ENCODE data around the gene GRIK3.

The GRIK3 gene

DNA sequence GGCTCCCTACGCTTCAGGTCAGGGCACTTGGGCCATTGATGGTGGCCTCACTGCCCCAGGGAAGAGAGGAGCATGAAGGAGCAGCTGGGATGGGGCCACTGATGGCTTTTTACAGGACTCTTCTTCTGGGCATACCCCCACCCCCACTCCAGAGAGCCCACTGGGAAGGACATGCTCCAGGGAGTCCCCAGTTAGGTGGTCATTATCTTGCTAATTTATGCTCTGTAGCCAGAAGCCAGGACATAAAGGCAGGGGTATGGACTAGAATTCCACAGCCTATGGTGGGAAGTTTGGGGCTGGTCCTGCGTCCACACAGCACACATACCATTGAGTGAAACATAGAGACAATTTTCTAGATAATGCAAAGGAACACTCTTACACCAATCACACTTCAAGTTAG lies 8.8 kb upstream of the GRIK3 start:
- DNase-seq (ENCODE audit: low read depth), result no peak

- no peak for DNase-seq (ENCODE audit: low read depth)
Observed at GRCh38 chr1:37042506-37042905, 8.2 kb upstream of the GRIK3 start.

- DNase-seq (ENCODE audit: low read depth), result no peak
Observed at GRCh38 chr1:37041483-37041882, 7.2 kb upstream of the GRIK3 start.

- DNase-seq (ENCODE audit: low read depth), result no peak
Observed at GRCh38 chr1:37040773-37041172, 6.5 kb upstream of the GRIK3 start.

GRCh38 chr1:37040261-37040660 lies 5.9 kb upstream of the GRIK3 start:
- DNase-seq (ENCODE audit: low read depth), result no peak

GRCh38 chr1:37038227-37039093 lies 4.1 kb upstream of the GRIK3 start:
- DNase-seq (ENCODE audit: low read depth), result no peak

DNA sequence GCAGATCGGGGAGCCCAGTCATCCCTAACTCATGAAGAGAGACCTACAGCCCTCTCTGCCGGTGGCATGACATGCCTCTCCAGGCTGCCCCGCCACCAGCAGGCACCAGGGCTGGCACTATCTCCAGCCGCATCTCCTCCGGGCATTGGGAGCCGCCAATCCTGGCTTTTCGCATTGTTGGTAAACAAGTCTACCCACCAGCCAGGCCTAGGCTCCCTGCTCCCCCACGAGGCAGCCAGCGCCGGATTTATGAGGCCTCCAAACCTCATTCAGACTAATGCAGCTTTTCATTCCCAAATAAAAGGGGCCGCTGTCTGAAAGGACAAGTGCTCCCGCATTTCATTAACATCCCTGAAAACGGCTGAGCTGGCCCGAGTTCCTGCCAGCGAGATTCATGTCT lies 3.4 kb upstream of the GRIK3 start:
- DNase-seq (ENCODE audit: low read depth), result no peak

- DNase-seq (ENCODE audit: low read depth), result no peak
Observed at GRCh38 chr1:37036667-37037053, 2.3 kb upstream of the GRIK3 start.

- DNase-seq (ENCODE audit: low read depth), result peak; percentile 92
Observed at GRCh38 chr1:37035796-37036666, 1.7 kb upstream of the GRIK3 start.

DNA sequence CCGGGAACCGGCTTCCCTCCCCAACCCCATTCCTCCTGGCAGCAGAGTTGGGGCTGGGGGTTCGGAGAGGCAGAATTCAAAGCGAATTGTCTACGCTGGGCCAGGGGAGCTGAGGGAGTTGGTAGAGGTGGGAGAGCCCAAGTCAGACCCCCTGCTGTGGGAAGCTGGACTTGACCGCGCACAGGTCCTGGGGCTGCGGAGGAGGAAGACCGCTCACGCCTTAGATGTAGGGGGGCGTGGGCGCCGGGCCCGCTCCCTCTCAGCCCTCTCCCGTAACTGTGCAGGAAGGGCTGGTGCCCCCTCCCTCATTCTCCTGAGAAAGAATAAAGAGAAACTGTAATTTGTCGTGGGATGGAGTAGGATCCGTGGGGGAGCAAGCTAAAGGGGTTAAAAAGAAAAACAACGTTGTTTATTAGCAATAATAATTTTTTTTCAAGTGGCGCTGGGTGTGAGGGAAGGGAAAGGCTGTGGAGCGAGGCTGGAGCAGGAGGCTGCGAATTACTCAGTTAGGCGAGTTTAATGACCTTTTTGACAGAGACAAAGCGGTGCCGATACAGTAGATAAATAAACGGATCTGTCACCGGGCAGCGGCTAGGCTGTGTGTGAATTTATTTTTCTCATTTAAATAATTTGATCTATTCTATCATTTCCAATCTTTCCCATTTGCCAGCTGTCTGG lies 838 bp upstream of the GRIK3 start:
- peak; percentile 33 for DNase-seq (ENCODE audit: low read depth)

DNA sequence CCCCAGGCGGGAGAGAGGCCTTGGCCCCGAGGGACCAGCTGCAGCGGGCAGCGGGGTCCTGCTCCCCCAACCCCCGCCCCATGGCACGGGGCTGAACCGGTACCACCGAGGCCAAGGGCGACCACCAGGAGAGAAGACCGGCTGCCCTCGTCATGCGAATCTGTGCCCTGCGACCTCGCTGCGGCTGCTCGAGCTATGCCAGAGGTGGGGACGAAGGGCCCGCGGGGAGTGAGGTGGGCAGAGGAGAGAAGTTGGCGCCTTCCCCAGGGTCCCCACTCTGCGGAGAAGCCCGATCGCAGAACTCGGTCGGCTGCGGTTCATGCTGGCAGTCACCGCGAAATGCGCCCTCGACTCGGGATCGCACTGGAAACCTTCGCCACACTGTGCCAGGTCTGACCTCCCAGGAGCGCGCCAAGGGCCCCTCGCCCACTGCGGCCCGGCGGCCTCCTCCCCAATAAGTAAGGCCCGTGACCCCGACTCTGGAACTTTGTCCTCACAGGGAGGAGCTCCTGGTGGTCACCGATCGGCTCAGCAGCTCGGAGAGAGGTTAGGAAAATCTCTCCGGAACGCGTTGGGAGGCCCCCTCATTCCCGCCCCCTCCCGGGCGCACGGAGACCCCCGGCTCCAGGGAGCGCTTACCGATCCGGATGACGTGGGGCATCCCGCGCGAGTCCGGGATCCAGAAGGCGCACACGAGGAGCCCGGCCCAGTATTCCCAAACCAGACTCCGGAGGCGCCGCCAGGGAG lies 787 bp downstream of the GRIK3 start:
- no peak for DNase-seq (ENCODE audit: low read depth)

GRCh38 chr1:37032660-37033354 lies 1.5 kb downstream of the GRIK3 start:
- no peak for DNase-seq (ENCODE audit: low read depth)

- no peak for DNase-seq (ENCODE audit: low read depth)
Observed at GRCh38 chr1:37031871-37032270, 2.4 kb downstream of the GRIK3 start.

DNA sequence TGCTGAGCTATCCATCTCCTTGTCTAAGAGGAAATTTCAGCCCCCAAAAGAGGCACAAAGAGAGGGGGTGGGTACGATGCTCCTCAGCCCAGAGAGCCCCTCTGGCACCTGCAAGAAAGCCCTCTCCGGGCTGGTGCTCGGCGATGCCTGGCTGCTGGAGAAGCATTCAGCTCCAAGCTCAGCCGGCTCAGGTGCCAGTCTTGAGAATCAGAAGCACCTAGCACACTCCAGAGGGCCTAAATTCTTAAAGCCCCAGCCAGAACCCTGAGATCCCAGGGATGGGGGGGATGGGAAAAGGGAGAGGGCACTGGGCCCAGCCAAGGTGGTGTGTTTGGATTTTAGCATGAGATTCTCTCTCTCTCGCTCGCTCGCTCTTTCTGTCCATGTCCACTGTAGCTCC lies 2.9 kb downstream of the GRIK3 start:
- no peak for DNase-seq (ENCODE audit: low read depth)

DNA sequence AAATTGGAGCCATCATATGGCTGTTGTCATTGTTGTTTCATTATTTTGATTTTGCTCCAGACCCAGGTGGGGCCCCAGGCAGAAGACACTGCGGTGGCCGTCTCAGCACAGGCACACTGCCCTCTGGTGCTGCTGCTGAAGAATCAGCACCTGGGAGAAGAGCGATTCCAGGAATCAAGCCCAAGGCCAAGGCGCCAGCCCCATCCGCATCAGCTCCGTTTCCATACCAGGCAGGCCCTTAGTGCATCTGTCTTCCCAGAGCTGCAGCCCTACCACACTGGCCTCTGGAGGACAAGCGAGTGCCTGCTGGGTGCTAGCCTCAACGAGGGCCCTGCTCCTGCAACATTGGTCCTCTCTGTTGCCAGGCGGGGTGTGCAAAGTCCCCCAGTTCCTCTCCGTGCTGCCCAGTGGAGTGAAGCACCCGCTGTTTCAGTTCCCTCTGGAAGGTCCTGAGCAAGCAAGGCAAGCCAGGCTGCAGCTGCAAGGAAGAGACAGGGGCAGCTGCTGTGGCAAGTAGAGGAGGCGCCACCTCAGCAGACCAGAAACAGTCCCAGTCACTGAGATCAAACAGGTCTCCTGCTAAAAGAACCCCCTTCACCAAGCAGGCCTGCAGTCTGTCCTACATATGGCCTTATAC lies 5.2 kb downstream of the GRIK3 start:
- DNase-seq (ENCODE audit: low read depth), result no peak

GRCh38 chr1:37021502-37021901 lies 12.8 kb downstream of the GRIK3 start:
- DNase-seq (ENCODE audit: low read depth), result no peak

GRCh38 chr1:37020653-37021277 lies 13.6 kb downstream of the GRIK3 start:
- DNase-seq (ENCODE audit: low read depth), result no peak

- DNase-seq (ENCODE audit: low read depth), result no peak
Observed at GRCh38 chr1:37018510-37018909, 15.8 kb downstream of the GRIK3 start.

DNA sequence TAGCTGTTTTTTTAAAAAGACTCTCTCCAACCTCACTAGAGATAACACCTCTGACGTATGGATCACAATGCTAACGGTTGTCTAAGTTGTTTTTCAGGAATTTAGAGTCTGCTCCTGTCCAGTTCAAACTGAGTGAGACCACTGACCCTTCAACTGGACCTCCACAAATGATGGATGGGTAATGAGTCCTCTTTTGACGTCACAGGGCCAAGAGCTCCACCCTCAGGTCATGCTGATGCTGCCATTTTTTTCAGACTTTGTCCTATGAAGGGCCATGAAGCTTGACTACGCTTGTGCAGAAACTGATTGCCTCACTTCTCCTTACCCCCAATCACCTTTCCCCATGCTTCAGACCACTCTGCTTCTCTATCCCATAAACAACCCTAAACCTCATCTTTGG lies 16.6 kb downstream of the GRIK3 start:
- DNase-seq (ENCODE audit: low read depth), result no peak

DNA sequence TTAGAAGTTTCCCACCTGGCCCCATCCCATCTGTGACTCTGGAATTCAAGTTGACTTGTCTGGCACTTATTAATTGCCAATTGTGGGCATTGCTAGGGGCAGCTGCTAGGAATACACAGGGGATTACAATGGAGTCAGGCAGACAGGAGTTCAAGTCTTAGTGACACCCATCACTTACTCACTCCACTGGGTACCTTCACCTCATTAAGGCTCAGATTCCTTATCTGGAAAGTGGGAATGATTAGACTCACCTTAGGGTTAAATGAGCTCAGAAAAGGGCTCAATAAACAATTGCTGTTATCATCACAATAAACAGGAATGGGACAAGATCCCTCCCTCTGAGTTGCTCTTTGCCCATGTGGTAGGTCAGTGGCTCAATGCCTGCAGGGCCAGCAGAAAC lies 18.2 kb downstream of the GRIK3 start:
- no peak for DNase-seq (ENCODE audit: low read depth)

All from CMK (cell line).